Loucy (cell line): ENCODE data around the gene IER5.

Experiments used
- EZH2phosphoT487 ChIP-seq: fragments of 200-600 bp; IDR thresholded peaks from 2 replicates; pipeline ENCODE4 v1.6.1; 2018; ENCODE audit warnings: antibody characterized with exemption, mild to moderate bottlenecking, moderate library complexity, borderline replicate concordance
- TF ChIP-seq, protein P1 (sequence below): fragments of 200-600 bp; sonication (generic); conservative IDR thresholded peaks from 2 replicates; pipeline ENCODE4 v1.5.1; 2014; ENCODE audit warnings: mild to moderate bottlenecking, antibody characterized with exemption, low read length

DNA sequence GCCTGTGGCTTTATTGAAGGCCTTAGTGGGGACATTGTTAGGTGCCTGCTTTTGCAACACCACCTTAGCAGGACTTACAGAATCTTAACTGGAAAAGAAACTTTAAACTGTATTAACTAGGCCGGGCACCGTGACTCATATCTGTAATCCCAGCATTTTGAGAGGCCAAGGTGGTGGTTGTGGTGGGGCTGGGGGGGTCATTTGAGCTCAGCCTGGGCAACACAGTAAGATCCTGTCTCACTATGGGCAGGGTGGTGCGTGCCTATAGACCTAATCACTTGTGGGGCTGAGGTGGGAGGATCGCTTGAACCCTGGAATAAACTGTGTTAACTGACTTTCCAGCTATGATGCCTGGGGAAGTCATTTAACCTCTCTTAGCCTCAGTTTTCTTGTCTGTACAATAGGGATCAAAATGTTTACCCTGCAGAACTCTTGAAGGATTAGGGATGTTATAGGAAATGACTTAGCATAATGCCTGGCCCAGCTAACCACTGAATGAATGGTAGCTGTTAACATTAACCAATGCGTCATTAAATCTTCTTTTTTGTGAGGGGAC, 39.5 kb downstream of the IER5 start:
- TF ChIP-seq, protein P1, sequence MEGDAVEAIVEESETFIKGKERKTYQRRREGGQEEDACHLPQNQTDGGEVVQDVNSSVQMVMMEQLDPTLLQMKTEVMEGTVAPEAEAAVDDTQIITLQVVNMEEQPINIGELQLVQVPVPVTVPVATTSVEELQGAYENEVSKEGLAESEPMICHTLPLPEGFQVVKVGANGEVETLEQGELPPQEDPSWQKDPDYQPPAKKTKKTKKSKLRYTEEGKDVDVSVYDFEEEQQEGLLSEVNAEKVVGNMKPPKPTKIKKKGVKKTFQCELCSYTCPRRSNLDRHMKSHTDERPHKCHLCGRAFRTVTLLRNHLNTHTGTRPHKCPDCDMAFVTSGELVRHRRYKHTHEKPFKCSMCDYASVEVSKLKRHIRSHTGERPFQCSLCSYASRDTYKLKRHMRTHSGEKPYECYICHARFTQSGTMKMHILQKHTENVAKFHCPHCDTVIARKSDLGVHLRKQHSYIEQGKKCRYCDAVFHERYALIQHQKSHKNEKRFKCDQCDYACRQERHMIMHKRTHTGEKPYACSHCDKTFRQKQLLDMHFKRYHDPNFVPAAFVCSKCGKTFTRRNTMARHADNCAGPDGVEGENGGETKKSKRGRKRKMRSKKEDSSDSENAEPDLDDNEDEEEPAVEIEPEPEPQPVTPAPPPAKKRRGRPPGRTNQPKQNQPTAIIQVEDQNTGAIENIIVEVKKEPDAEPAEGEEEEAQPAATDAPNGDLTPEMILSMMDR: no peak
- TF ChIP-seq EZH2phosphoT487: no peak
